HUES6 (cell line): ENCODE measurements around the gene KLHDC2.
A peak's percentile ranks its signal among the peaks of the same experiment; 100 is the strongest.
"Not testable (repeated sequence)": the region's sequence is repeated elsewhere in the genome, so short reads cannot be mapped to it uniquely, and the experiment has no call there.

ENCODE experiments used
- H3K27ac ChIP-seq: 2 replicates; pipeline ENCODE4 v1.7.0; 2013; ENCODE audit warnings: low read depth, mild to moderate bottlenecking, low read length, inconsistent platforms
- H3K27me3 ChIP-seq: 2 replicates; pipeline ENCODE4 v1.6.1; 2013; ENCODE audit warnings: low read length; ENCODE audit not compliant: control insufficient read depth, insufficient read depth
- H3K36me3 ChIP-seq: 2 replicates; pipeline ENCODE4 v1.6.1; 2013; ENCODE audit warnings: low read length; ENCODE audit not compliant: control insufficient read depth, insufficient read depth
- H3K4me1 ChIP-seq: 2 replicates; pipeline ENCODE4 v1.6.1; 2013; ENCODE audit warnings: low read length; ENCODE audit not compliant: control insufficient read depth, insufficient read depth
- H3K4me3 ChIP-seq: 2 replicates; pipeline ENCODE4 v1.5.1; 2013; ENCODE audit warnings: low read depth, low read length
- H3K9ac ChIP-seq: one replicate; pipeline ENCODE4 v1.6.1; 2013; ENCODE audit warnings: mild to moderate bottlenecking, low read length
- H3K9me3 ChIP-seq: 2 replicates; pipeline ENCODE4 v1.6.1; 2013; ENCODE audit warnings: low read depth, low read length; ENCODE audit not compliant: control insufficient read depth, insufficient read depth

KLHDC2 gene

DNA sequence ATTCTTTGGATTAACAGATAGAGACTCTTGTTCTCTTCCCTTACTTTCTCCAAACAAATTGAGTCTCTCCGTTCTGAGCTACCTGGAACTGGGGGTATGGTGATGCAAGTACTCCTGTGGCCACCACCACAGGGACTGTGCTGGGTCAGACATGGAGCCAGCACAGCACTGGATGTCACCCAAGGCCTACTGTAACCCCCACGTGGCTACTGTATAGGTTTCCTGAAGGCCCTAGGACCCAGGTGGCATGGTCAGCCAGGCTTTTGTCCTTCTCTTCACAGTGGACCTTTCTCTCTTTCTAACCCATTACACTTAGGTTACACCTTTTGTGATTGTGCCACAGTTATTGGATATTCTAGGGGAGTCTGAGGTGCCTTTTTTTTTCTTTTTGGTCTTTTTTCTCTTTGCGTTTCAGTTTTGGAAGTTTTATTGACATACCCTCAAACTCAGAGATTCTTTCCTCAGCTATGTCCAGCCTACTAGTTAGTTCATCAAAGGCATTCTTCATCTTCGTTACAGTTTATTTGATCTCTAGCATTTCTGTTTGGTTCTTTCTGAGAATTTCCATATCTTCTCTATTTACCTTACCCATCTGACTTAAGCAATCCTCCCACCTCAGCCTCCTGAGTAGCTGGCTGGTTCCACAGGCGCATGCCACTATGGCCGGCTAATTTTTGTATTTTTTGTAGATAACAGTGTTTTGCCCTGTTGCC is 6.0 kb upstream of the KLHDC2 start:
- H3K36me3 ChIP-seq = no peaks in the 10 kb centered on the region
- no peak overlapping the region for H3K27ac ChIP-seq
- H3K9ac ChIP-seq = no peak overlapping the region
- 0 out of 2 replicates have a peak, but pooled peaks cover 3% of the 10 kb centered on the region for H3K4me1 ChIP-seq
- no peaks in the 10 kb centered on the region for H3K27me3 ChIP-seq
- no peak overlapping the region for H3K4me3 ChIP-seq
- H3K9me3 ChIP-seq = no peaks in the 10 kb centered on the region

DNA sequence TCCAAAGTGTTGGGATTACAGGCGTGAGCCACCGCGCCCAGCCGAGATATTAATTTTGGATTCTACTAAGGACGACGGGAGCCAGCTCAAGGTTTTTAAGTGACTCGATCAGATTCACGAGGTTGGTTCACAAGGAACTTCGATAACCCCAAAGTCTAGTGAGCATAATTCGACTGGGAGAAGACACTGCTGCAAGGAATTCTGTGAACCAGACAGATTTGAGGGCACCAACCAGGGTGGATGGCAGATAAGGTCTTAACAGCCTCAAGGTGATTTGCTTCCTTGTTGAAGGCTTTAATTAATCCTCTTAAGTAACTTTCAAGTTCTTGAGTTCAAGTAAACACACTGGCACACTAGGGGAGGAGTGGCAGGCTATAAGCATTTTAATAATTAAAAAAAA is 1.1 kb upstream of the KLHDC2 start:
- H3K27me3 ChIP-seq = no peaks in the 10 kb centered on the region
- H3K9me3 ChIP-seq = no peaks in the 10 kb centered on the region
- H3K9ac ChIP-seq = peak overlapping the region; percentile 7
- H3K4me1 ChIP-seq = peaks cover 17% of the 10 kb centered on the region; the same call in 1 of the 2 replicates
- H3K27ac ChIP-seq = peak overlapping the region; percentile 99; the same call in 1 of the 2 replicates
- H3K4me3 ChIP-seq = peak overlapping the region; percentile 97
- no peaks in the 10 kb centered on the region for H3K36me3 ChIP-seq

DNA sequence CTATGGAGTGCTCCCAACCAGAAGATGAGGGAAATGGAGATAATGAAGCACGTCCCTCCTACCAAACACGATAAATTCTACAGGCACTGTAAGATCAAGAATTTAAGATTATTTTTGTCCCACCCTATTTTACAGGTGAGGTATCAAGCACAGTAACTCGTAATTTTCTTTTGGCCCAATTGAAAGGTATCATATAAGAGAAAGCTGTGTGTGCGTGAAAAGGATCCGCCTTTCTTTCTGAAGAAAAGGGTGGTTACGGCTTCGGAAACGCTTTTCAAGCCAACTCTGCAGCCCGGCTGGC is 733 bp upstream of the KLHDC2 start:
- Histone ChIP-seq H3K9me3 (no peaks in the 10 kb centered on the region), H3K4me1 (peaks cover 17% of the 10 kb centered on the region; the same call in 1 of the 2 replicates)

DNA sequence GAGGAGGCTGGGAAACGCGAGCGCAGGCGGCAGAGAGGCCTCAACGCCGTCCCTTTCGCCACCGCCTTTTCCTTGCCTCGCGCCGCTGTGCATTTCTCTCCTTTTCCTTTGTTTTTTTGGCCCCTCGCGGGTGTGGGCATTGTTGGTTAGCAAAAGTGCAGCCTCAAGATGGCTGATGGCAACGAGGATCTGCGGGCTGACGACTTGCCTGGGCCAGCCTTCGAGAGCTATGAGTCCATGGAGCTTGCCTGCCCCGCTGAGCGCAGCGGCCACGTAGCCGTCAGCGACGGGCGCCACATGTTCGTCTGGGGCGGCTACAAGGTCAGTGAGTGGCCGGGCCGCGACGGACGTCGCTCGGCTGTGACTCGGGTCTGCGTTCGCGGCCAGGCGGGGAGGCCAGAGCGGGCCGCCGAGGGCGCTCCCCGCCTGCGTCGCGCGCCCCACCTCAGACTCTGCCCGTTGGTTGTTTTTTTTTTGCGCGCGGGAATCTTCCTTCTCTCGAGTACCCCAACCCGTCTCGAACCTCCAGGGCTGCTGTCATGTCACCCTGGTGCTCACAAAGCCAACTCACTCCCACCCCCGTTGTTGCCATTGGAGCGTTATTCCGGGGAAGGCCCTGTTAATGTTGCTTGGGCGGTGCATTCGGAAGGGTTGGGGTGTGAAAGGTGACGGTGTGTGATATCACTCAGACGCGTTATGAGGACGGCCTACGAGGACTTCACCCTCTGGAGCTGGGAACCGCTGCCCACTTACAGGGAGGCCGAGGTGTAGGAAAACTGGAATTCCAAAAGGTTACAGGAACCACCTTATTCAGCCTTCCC is 558 bp downstream of the KLHDC2 start:
- H3K36me3 ChIP-seq = no peaks in the 10 kb centered on the region; the same call in 1 of the 2 replicates

More for the DNA sequence above, 733 bp upstream of the KLHDC2 start:
- Histone ChIP-seq H3K27ac (peak overlapping the region; percentile 99), H3K27me3 (no peaks in the 10 kb centered on the region), H3K9ac (peak overlapping the region; percentile 93), H3K36me3 (no peaks in the 10 kb centered on the region), H3K4me3 (peak overlapping the region; percentile 97)

DNA sequence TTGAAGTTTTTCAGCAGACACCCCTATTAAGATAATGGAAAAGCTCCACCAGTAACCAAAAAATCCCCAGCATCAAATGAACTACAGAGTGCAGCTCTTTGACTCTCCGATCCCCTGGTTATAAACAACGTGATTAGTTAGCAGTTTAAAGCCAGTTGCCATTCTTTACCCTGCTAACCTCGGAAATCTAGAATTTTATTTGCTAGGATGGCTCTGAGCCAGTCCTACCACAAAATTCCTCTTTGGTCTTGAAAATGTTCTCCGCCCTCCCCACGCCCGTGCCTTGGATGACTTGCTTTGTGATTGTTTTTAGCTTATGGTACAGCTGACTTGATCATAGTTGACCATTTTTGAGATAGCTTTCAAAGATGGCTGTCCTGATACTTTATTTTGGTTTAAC is 1.2 kb downstream of the KLHDC2 start:
- Histone ChIP-seq H3K27me3 (no peaks in the 10 kb centered on the region), H3K9me3 (no peaks in the 10 kb centered on the region), H3K36me3 (peaks cover 4% of the 10 kb centered on the region), H3K4me1 (peaks cover 17% of the 10 kb centered on the region; the same call in 1 of the 2 replicates), H3K4me3 (peak overlapping the region; percentile 97), H3K9ac (peak overlapping the region; percentile 98), H3K27ac (no peak overlapping the region)

More for the DNA sequence above, 558 bp downstream of the KLHDC2 start:
- Histone ChIP-seq H3K4me1 (peaks cover 17% of the 10 kb centered on the region; the same call in 1 of the 2 replicates), H3K4me3 (peak overlapping the region; percentile 97), H3K27me3 (no peaks in the 10 kb centered on the region), H3K9me3 (no peaks in the 10 kb centered on the region), H3K9ac (peak overlapping the region; percentile 98), H3K27ac (peak overlapping the region; percentile 94)

DNA sequence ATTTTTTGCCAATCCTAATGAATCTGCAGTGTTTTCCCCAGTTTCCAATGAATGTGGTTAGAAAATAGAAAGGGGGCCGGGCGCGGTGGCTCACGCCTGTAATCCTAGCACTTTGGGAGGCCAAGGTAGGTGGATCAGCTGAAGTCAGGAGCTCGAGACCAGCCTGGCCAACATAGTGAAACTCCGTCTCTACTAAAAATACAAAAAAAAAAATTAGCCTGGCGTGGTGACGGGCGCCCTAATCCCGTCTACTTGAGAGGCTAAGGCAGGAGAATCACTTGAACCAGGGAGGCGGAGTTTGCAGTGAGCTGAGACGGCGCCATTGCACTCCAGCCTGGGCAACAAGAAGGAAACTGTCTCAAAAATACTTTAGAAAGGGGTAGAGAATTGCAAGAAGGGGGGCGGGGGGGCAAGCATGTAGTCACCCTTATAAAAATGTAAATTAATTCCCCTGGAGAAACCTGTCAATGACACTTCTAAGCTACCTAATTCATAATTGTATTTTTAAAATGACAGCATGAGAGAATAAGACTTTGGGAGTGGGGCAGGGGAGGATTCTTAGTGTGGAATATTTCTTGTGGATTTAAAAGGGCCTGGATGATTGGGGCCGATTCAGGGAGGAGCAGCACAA is 1.7 kb downstream of the KLHDC2 start:
- H3K27ac ChIP-seq = no peak overlapping the region
- no peaks in the 10 kb centered on the region for H3K9me3 ChIP-seq
- peaks cover 17% of the 10 kb centered on the region; the same call in 1 of the 2 replicates for H3K4me1 ChIP-seq
- H3K4me3 ChIP-seq = peak overlapping the region; percentile 97
- peaks cover 9% of the 10 kb centered on the region for H3K36me3 ChIP-seq
- H3K27me3 ChIP-seq = no peaks in the 10 kb centered on the region
- peak overlapping the region; percentile 48 for H3K9ac ChIP-seq

DNA sequence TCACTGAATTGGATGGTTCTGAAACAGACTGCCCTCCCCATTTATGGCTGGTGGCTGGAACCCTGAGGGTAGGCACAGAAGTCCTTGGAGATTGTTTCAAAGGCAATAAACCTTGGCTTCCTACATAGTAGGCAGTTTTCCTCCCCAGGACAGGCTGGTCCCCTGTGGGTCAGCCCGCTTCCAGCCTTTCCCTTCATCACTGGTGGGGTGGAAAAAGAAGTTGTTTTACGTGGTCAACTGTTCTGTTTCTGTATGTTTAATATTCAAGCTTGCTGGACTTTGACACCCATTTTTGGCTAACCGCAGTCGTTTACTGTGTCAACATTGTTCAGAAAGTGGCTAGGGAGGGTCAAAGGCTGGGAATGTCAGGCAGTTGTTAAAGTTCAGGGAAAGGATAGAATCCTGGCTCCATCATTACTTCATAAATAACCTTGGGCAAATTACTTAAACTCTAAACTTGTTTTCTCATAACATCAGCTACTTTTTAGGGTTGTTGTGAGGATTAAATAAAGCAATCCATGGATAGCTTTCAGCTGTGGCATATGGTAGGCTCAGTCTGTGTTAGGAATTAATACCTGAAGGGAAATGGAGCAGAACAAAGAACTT is 2.4 kb downstream of the KLHDC2 start:
- peaks cover 17% of the 10 kb centered on the region; the same call in 1 of the 2 replicates for H3K4me1 ChIP-seq
- no peaks in the 10 kb centered on the region for H3K9me3 ChIP-seq
- peak overlapping the region; percentile 97 for H3K4me3 ChIP-seq
- H3K27me3 ChIP-seq = no peaks in the 10 kb centered on the region
- H3K36me3 ChIP-seq = peaks cover 15% of the 10 kb centered on the region
- no peak overlapping the region for H3K27ac ChIP-seq
- H3K9ac ChIP-seq = peak overlapping the region; percentile 48

DNA sequence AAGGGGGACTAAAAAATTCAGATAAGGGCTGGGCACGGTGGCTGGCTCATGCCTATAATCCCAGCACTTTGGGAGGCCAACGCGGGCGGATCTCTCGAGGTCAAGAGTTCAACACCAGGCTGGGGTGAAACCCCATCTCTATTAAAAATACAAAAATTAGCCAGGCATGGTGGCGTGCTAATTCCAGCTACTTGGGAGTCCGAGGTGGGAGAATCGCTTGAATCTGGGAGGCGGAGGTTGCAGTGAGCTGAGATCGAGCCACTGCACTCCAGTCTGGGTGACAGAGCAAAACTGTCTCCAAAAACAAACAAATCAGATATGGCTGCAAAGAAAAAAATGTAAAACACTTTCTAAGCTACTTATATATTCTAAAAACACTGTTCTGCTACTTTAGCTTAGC is 3.7 kb downstream of the KLHDC2 start:
- Histone ChIP-seq H3K4me1 (peaks cover 17% of the 10 kb centered on the region; the same call in 1 of the 2 replicates), H3K36me3 (peaks cover 24% of the 10 kb centered on the region)
- not testable (repeated sequence) for H3K27me3 ChIP-seq, H3K4me3 ChIP-seq, H3K9me3 ChIP-seq, H3K9ac ChIP-seq, H3K27ac ChIP-seq

DNA sequence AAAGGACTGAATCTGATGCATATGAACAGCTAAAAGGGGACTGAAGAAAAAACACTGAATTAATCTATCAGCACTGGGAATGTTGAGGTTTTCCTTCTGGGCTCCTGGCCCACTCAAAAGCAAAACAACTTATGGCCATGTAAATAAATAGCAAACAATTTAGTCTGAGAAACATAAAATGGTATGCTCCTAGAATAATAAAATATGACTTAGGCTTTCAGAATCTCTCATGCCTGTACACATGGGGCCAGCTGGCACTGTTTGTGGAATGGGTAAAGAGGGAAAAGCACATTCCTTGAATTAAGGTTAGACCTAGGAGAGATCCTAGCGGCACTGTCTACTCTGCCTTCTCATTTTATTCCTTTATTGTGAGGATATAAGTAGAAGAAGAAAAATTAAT is 6.2 kb downstream of the KLHDC2 start:
- Histone ChIP-seq H3K9me3 (no peaks in the 10 kb centered on the region), H3K4me1 (peaks cover 13% of the 10 kb centered on the region; the same call in 1 of the 2 replicates), H3K27ac (no peak overlapping the region), H3K27me3 (no peaks in the 10 kb centered on the region), H3K9ac (no peak overlapping the region), H3K4me3 (no peak overlapping the region), H3K36me3 (peaks cover 44% of the 10 kb centered on the region)

DNA sequence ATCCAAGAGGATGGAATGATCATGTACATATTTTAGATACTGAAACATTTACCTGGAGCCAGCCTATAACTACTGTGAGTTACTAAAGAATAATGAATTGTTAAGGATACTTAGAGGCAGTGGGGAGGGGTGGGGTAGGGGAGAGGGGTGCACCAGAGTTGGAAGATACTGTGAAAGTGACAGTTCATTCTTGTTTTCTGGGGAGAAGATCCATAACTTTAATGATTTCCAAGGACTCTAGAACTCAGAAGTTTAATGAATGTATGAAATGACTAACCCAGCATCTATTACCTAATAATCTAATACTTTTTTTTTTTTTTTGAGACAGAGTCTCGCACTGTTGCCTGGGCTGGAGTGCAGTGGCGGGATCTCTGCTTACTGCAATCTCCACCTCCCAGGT is 10.5 kb downstream of the KLHDC2 start:
- no peaks in the 10 kb centered on the region for H3K27me3 ChIP-seq
- no peak overlapping the region for H3K27ac ChIP-seq
- peaks cover 87% of the 10 kb centered on the region for H3K36me3 ChIP-seq
- no peak overlapping the region for H3K9ac ChIP-seq
- no peaks in the 10 kb centered on the region for H3K9me3 ChIP-seq
- H3K4me1 ChIP-seq = no peaks in the 10 kb centered on the region
- H3K4me3 ChIP-seq = no peak overlapping the region
